GM19467 (cell line): Measurements from ENCODE around the gene CFI.
A peak's percentile ranks its signal among the peaks of the same experiment; 100 is the strongest.

Experiments
- ATAC-seq: cut with Tn5 transposase; IDR thresholded peaks from one replicate; pipeline ENCODE4 v1.9.1; 2021; ENCODE audit warnings: mild to moderate bottlenecking, moderate library complexity; ENCODE audit not compliant: unreplicated experiment

Gene CFI

DNA sequence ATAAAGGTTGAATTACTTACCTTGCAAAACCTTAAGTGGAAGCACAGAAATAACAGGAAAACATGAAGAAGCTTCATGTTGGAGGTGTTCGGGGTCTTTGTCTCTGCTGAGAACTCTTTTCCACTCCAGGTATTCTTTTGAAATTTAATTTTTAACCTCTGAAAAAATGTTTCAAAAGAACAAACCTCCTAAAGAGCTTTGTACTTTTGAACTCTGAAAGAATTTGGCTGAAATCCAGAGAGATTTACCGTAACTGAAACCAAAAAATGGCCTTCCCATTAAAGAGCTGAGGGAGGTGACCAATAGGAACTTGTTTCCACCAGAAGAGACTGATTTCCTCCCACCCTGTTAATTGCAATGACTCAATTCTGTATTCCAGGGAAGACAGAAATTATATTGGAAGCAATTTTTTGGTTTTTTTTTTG lies at the start of gene CFI:
TSS of gene CFI (minus strand) at position 105 of the 425 bp plus-strand sequence. CDS start at position 77, 28 bp downstream.
- ATAC-seq: no peak

DNA sequence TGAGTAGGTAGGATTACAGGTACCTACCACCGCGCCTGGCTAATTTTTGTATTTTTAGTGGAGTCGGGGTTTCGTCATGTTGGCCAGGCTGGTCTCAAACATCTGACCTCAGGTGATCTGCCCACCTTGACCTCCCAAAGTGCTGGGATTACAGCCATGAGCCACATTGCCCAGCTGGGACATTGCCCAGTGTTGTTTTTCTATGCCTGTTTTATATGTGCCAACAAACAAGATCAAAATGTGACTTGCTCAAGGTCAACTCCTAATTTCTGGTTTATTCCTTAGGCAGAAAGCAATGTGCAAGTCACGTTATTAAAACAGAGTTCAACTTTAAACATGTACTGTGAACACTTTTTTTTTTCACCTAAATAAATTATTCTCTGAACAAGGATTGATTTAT lies 48.8 kb upstream of the CFI start:
- no peak for ATAC-seq

DNA sequence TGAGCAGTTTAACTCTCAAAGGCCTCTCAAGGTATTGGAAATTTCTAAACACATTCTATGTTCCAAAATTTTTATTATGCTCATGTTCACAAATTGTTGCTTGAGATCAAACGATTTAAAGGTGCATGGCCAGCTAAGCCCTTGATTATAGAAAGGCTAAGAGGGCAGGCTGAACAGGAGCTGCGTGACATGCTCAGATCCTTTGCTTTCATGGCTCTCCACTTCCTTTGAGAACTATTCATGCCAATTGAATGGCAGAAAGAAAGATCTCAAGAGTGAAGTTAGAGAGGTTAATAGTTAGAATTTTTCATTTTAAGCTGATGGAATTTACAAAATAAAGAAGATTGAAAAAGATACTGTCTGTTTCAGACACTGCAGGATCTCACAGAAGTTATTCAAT lies 46.7 kb upstream of the CFI start:
- ATAC-seq: no peak

DNA sequence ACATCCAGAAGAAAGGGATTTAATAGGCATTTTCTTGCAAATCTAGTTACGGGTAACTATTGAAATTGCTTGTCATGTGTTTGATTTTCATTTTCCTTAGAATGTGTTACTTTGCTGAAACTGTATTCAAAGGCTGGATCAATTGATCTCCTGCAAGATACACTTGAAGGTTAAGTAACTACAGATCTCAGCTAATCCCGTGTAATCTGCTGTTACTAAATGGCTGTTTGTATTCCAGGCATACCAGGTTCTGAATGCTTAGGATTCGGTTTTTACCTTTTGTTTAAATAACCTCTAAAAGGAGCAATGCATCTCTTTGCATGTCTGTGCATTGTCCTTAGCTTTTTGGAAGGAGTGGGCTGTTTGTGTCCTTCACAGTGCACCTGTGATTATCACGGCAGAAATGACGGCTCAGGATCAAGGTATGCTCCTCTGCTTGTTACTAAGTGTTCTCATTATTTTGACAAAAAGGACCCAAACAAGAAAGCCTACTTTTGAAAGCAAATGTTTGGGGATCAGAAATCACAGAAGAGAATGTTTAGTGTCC lies 46.2 kb upstream of the CFI start, which contains the start of gene LRIT3:
TSS of gene LRIT3 (plus strand) at position 212 of the 547 bp plus-strand sequence. CDS start at position 307, 95 bp downstream.
- no peak for ATAC-seq

DNA sequence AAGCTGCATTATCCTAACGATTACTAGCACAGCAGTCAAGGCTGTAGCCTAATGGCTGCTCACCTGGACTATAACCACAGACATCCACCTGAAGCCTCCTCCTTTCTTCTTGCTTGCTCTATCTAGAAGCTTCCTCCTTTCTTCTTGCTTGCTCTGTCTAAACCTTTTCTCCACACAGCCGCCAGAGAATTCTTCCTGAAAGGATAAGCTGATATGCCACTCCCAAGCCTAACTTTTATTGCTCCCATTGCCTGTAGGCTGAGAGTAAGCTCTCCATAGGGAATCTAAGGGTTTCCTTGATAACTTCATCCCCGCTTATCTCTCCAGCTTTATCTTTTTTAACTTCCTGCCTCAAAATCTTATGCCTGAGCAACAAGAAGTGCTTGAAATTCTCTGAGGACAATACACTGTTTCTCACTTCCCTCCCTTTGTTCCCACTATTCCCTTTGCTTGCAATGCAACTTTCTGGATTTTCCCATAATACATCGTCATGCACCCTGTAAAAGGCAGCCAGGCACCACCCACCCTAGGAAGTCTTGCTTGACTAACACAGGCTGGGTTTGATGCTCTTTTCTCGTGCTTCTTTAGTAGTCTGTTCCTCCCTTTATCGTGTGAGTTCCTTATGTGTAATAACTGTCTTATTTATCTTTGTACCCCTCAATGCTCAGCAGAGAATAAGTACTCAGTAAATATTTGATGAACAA lies 44.7 kb upstream of the CFI start:
- no peak for ATAC-seq

DNA sequence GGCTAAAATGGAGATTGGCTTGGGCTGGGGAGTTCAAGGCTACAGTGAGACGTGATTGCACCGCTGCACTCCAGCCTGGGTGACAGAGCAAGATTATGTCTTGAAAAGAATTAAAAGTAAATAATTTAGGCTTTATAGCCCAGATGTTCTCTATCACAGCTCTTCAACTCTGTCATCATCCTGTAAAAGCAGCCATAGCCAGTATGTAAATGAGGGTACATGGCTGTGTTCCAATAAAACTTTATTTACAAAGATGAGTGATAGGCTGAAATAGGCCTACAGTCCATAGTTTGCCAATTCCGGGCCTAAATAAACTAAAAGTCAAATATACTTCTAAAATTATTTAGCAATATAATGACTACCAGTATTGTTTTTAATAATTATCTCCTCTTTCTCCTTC lies 35.2 kb upstream of the CFI start:
- ATAC-seq: no peak

DNA sequence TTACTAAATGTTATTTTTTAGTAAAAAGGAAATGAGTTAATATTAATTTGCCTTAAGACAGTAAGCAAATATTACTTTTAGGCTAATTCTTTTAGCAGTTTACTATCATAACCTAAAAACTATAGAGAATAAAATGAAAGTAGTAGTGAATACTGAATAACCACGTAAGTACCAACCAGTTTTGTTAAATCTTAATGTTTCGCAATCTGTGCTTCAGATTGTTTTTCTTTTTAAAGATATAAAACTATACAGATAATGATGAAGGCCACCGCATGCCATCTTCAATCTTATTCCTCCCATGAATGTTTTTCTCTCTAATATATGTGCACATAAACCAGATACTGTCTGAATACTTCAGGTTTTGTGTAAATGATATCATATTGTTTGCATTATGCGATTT lies 32.0 kb upstream of the CFI start:
- ATAC-seq: no peak

DNA sequence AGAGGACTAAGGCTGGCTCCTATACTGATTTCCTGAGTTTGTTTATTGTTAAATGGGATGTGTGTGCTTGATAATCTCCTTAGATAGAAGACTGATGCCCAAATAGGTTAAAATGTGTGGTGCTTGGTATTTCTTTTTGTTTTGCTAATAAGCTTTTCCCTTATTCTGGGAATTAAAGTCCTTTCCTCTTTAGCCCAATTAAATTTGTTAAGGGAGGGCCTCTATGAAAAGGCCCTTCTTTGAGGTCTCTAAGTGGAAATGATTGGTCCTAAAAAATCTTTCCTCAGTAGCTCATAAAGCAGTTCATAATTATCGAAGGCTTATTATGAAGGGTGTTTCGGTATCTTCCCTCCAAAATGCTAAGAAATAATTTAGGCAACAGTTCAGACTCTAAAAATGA lies 25.9 kb upstream of the CFI start, which contains the start of gene RRH:
TSS of gene RRH (plus strand) at position 301 of the 400 bp plus-strand sequence. CDS start at position 357, 56 bp downstream.
- ATAC-seq: no peak

DNA sequence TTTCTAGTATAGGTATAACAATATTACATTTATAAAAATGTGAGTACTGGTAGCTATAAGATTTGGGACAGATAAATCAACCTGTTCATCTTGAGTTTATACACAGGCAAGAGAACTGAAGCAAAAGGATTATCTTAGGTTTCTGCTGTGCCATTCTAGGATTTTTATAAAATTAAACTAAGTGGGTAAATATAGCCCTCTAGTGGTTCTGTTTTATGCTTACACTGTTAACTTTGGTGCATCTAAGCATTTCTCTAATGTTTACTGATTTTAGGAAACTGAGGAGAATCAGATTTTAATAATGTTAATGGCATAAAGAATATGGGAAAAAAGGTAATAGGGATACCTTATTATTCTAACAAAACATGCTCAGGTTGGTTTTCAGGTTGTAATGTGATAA lies 24.9 kb upstream of the CFI start:
- no peak for ATAC-seq

DNA sequence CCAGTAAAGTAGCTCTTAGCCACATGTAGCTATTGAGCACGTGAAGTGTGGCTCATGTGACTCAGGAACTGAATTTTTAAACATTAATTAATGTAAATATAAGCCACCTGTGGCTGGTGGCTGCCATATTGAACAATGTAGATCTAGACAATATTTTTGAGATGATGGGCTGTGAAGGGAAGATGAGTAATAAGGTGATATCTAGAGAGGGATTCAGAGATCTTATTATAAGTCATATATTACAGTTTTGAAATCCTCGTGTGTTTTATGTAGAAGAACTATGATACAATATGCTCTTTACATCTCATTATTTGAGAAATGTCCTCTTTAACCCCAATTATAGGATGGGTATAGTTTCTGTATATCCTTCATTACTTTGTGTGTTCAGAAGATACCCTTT lies 19.4 kb upstream of the CFI start:
- no peak for ATAC-seq

DNA sequence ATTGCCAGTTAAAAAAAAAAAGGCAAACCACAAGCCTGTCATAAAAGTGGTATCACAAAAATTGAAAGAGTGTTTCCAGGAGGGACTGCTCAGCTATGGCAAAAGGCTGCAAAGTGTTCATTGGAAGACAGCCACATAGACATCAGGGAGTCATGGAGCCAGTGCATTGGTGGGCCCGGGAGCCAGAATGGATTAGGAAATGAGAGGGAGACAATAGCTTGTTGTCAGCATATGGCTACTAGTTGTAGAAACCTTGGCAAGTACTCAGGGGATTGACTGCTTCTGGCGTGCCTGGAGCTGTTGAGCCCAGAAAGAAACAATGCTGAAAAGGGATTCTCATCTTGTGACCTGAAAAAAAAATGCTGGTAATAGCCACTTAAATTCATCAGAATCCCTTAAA lies 18.8 kb upstream of the CFI start:
- no peak for ATAC-seq

DNA sequence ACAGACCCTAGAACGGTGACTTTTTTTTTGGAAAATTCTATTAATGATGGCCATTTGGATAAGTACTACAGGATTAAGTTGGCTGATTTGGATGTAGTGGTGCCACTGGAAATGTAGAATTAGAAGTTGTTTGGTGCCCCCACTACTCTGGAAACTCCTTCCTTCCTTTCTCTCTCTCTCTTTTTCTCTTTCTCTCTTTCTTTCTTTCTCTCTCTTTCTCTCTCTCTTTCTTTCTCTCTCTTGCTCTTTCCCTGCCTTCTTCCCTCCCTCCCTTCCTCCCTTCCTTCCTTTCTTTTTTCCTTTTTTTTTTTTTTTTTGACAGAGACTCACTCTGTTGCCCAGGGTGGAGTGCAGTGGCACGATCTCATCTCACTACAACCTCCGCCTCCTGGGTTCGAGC lies 16.5 kb upstream of the CFI start:
- no peak for ATAC-seq

DNA sequence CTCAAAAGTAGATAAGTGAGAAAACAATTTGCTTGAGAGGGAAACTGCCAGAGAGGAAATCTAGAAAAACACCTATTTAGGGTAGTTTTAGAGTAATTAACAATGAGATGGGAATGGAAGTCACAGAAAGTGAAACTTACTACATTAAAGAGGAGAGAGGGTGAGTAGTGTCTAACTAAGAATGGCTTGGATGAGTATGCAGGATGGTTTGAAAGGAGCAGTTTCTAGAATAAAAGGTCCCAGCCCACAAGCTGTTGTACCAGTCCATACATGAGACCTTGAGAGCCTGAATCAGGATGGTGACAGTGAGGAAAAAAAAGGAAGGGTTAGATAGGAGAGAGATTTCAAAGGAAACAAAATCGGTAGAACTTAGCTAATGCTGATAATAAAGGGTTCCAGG lies 15.1 kb upstream of the CFI start:
- ATAC-seq: no peak

DNA sequence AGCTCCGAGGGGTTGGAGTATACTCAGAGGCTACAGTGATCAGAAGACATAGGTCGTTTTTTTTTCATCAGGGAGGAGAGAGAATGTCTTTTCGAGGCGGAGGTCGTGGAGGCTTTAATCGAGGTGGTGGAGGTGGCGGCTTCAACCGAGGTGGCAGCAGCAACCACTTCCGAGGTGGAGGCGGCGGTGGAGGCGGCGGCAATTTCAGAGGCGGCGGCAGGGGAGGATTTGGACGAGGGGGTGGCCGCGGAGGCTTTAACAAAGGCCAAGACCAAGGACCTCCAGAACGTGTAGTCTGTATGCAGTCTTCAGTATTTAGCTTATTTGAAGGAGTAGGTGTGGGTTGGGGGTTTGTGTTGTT lies 14.3 kb upstream of the CFI start:
- ATAC-seq: no peak

DNA sequence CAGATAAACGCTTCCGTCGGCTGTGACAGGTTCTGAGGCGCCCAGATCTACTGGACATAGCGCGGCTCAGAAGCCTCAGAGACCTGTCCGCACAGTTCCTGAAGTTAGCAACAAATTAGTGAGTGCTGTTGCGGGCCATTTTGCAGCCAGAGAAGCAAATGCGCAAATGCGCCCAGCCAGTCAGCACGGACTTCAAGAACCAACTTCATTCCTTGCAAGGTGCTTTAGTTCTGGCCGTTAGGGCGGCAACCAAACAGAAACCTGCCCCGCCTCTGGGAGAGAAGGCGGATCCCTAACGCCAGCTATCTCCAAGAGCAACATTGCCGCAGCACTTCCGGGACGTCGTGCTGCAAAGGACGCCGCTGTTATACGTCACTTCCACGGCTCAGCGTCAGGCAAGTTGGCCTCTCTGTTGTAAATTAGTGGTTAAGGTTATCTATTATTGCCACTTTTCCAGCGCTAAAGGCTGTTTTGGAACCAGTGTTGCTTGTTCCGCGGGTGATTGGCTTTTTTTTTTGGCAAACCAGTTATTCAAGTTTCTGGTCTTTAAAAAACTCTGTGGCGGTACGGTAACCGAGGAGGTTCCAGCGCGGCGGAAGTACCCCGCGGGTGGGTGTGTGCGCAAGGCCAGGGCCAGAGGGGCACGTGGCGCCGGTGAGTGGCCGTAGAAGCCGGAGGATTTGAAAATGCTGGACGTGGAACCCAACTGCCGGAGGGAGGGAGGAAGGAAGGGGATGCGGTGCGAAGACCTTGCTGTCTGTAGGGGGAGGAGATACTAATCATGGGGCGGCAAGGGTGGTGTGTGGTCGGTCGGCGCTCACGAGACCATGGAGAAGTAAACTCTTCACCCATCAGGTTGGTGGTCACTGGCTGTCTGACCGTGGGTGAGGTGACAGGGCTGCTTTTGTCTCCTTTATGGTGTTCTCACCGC lies 13.6 kb upstream of the CFI start, which contains the start of gene GAR1:
TSS of gene GAR1 (plus strand) at position 612 of the 931 bp plus-strand sequence. CDS start 403 bp downstream, outside the sequence.
- ATAC-seq: peak; percentile 99

DNA sequence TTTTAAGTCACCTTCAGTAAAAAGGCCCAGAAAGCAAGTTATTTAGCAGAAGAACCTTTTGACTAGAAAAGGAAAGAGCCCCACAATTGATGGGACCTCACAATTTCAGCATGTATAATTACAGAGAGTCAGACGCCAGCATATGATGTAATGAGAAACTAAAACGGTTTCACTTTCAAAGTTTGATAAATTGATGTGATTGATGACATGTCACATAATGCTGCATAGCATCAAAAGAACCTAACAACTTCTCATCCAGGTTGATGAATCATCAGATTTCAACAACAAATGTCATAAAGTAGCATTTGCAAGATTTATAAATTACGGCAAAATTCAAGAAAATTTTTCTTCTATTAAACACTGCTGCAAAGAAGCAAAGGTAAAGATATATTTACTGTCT lies 9.9 kb upstream of the CFI start:
- no peak for ATAC-seq

DNA sequence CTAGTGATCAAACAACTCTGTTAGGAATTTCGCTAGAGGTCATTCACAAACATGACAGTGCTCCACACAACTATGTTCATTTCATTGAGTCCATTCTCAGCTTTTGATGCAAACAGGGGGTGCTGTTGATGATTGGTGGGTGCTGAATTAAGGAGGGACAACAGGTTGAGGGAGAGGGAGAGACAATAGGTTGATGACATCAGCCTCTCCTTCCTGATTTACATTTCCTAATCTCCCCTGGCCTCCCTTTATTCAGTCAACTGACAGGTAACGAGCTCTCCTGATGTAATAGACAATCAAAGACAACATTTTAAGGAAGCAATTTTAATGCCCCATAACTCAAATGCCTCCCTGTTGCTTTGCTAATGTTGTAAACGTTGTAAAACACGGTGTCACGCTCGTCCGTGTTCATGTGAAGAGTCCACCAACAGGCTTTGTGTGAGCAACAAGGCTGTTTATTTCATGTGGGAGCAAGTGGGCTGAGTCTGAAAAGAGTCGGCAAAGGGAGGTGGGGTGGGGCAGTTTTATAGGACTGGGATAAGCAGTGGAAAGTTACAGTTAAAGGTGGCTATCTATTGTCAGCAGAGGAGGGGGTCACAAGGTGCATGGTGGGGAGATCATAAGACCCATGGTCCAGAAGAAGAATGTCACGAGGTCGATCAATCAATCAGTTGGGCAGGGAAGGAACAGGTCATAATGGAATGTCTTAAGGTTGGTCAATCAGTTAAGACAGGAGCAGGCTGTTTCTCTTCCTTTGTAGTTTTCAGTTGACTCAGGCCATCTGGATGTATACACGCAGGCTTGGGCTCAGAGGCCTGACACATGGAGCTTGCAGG lies 9.0 kb upstream of the CFI start:
- ATAC-seq: no peak

DNA sequence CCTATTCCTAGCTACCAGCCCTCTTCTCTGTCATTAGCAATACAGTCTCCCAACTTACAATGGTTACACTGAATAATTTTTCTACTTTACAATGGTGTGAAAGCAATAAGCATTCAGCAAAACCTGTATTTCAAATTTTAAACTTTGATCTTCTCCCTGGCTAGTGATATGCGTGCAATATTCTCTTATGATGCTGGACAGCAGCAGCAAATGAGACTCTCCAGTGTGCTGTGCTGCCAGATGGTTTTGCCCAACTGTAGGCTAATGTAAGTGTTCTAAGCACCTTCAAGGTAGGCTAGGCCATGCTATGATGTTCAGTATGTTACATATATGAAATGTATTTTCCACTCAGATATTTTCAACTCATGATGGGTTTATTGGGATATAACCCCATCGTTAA lies 7.9 kb upstream of the CFI start:
- no peak for ATAC-seq

DNA sequence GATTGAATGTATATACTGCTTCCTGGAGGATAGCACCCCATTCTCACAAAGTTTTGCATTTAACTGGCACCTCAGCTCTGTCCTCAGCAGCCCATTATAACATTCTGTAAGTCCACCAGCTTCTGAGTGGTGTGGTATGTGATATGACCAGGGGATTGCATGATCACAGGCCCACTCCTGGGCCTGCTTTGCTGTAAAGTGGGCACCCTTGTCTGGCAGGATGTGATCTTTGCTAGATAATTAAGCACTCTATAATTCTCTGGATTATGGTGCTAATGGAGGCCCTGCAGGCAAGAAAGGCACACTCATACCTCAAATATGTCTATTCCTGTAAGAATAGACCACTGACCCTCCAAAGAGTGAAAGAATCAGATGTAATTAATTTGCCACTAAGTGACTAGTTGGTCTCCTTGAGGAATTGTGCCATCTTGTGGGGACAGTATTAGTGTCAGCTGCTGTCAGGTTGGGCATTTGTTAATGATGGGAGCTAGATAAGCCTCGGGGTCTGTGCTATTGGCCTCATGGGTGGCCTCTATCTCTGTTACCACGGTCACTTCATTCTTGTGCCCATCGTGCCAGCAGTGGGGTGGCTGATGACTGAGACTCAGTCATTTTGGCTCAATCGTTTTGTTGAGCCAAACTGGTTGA lies 2.2 kb upstream of the CFI start:
- peak; percentile 69 for ATAC-seq

DNA sequence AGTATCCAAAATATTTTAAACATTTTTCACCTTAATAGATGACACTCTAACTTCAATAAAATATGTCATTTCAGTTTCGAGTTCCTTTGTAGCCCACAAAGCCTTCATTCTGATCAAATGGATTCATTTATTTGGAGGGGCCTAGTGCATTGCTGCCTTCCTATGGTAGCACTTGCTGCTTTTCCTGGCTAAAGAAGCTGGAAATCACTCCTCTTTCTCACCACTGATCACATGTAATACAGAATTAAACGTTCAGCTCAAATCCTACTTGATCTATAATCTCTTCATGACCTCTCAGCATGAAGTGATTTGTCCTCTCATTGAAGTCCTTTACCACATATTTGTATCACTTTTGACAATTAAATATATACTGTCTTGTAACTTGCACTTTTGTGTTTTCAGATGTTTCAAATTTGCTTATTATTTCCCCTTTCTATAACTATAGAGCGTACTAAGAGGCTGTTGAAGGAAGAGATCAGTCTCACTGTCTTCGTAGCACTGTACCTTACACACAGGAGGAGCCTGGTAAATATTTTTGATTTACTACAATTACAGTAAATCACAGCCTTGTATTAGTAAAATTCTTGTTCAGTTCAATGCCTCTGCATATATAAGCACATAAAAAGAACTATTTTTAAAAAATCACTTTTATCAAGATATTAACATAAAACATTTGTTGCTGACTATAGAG lies 555 bp downstream of the CFI start:
- ATAC-seq: no peak
